Heart left ventricle (tissue), 13 donors: Measurements from ENCODE around the gene MEGF11.

ENCODE experiments used
- POLR2A ChIP-seq, 2 donors: fragments of 450-650 bp; IDR thresholded peaks; one replicate each; pipeline ENCODE4 v1.6.1; 2017; ENCODE audit warnings: antibody characterized with exemption in 2 of 2, mild to moderate bottlenecking in 2 of 2, moderate library complexity in 2 of 2
- TF ChIP-seq, protein P1 (sequence below), 12 donors: fragments of 200-600 bp; sonication (generic) in 4 of 12; IDR thresholded peaks; one replicate each; pipeline versions ENCODE4 v1.5.0 to v1.8.0; 2018 to 2022; ENCODE audit warnings: antibody characterized with exemption in 12 of 12, mild to moderate bottlenecking in 5 of 12
- donor health status: ischemic (EF 13 %, LVEDD 7.1; RV severe dilation, severe dysfunction).
- donor health status: DM: no; HTN: yes; CAD: no.
- donor health status: DM: no; HTN: no; CAD: no.
- donor health status: ischemic (EF 25% LVEDD 6.9; RV normal size, moderate dysfunction).
- donor health status: ischemic (EF 25% LVEDD 5.7; RV mildly dilated, moderate dysfunction).
- donor health status: ischemic (EF 35%, LVEDD 5.7; RV mildly dilated, moderate dysfunction).
- donor health status: nonischemic (EF 11% LVEDD 7.7; RV severe dilation, severe dysfunction).
- donor health status: DM: yes; HTN: yes; CAD: no.
- donor health status: PGD.
- donor health status: ischemic (EF 29% LVEDD 5.4; RV normal size, mild dysfunction).
- donor health status: nonischemic (EF 23%, LVEDD 6.1; RV moderate dilation, normal function).

DNA sequence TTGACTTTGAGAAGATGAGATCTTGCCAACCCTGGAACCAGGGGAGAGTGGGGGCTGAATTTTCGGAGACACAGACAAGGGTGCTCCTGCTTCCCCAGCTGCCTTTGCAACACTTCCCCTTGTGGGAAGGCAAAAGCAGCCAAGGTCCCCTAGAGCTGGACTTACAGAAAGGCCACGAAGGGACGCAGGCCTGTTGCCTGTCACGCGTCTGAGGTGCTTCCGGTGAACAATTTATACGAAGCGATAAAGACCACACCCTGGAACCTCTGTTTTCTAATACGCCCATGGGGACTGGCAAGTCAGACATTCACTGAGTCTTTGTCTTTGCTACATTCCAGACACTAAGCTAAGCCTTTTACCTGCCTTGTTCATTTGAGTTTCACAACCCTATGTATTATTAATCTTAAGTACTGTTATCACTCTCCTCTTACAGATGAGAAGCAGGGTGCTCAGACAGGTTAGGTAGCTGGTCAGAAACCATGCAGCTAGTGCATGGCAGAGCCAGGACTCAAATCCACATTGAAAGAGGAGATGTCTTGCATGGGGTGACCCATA lies 13.2 kb downstream of the MEGF11 start:
- TF ChIP-seq POLR2A (IDR thresholded peaks at IDR 0.05), result no peak
- TF ChIP-seq, protein P1, sequence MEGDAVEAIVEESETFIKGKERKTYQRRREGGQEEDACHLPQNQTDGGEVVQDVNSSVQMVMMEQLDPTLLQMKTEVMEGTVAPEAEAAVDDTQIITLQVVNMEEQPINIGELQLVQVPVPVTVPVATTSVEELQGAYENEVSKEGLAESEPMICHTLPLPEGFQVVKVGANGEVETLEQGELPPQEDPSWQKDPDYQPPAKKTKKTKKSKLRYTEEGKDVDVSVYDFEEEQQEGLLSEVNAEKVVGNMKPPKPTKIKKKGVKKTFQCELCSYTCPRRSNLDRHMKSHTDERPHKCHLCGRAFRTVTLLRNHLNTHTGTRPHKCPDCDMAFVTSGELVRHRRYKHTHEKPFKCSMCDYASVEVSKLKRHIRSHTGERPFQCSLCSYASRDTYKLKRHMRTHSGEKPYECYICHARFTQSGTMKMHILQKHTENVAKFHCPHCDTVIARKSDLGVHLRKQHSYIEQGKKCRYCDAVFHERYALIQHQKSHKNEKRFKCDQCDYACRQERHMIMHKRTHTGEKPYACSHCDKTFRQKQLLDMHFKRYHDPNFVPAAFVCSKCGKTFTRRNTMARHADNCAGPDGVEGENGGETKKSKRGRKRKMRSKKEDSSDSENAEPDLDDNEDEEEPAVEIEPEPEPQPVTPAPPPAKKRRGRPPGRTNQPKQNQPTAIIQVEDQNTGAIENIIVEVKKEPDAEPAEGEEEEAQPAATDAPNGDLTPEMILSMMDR (IDR thresholded peaks at IDR 0.05), result no peak
